HEK293T (cell line): ENCODE data around the gene ZNF436.

ENCODE experiments used
- CTCF ChIA-PET: fragments of 350-600 bp; formaldehyde crosslinking; extraction: SDS; loops from one replicate; lab custom pipeline; 2021; ENCODE audit warnings: antibody characterized with exemption, inconsistent platforms; lab: Yijun Ruan, JAX
- POLR2A ChIA-PET: fragments of 350-600 bp; formaldehyde crosslinking; extraction: SDS; loops from one replicate; lab custom pipeline; 2020; ENCODE audit warnings: antibody characterized with exemption, inconsistent platforms; lab: Yijun Ruan, JAX
- DNase-seq: peaks from one replicate; pipeline ENCODE4 v3.0.0; 2012; ENCODE audit warnings: mixed read lengths; ENCODE audit errors: extremely low spot score
- ARNT ChIP-seq: fragments of 450-650 bp; IDR thresholded peaks from 2 replicates; pipeline ENCODE4 v1.6.1; 2017; ENCODE audit warnings: mild to moderate bottlenecking
- BHLHE40 ChIP-seq: fragments of 450-650 bp; IDR thresholded peaks from 2 replicates; pipeline ENCODE4 v1.6.1; 2016; ENCODE audit warnings: mild to moderate bottlenecking, moderate library complexity, borderline replicate concordance
- CTBP1 ChIP-seq: fragments of 450-650 bp; IDR thresholded peaks from 2 replicates; pipeline ENCODE4 v1.6.1; 2016; ENCODE audit warnings: borderline replicate concordance
- ELF4 ChIP-seq: fragments of 450-650 bp; IDR thresholded peaks from 2 replicates; pipeline ENCODE4 v1.6.1; 2017; ENCODE audit warnings: antibody characterized with exemption
- FOXA1 ChIP-seq: fragments of 450-650 bp; IDR thresholded peaks from 2 replicates; pipeline ENCODE4 v1.6.1; 2016; ENCODE audit warnings: mild to moderate bottlenecking
- FOXK2 ChIP-seq: fragments of 450-650 bp; IDR thresholded peaks from 2 replicates; pipeline ENCODE4 v1.6.1; 2016; ENCODE audit warnings: mild to moderate bottlenecking
- FOXM1 ChIP-seq: fragments of 450-650 bp; IDR thresholded peaks from 2 replicates; pipeline ENCODE4 v1.6.1; 2017; ENCODE audit warnings: mild to moderate bottlenecking, borderline replicate concordance
- HDGF ChIP-seq: fragments of 450-650 bp; IDR thresholded peaks from 2 replicates; pipeline ENCODE4 v1.6.1; 2017; ENCODE audit warnings: antibody characterized with exemption, borderline replicate concordance
- L3MBTL2 ChIP-seq: fragments of 450-650 bp; conservative IDR thresholded peaks from 2 replicates; pipeline ENCODE4 v1.6.1; 2016; ENCODE audit warnings: mild to moderate bottlenecking
- LEF1 ChIP-seq: fragments of 450-650 bp; IDR thresholded peaks from 2 replicates; pipeline ENCODE4 v1.6.1; 2017; ENCODE audit warnings: mild to moderate bottlenecking, borderline replicate concordance
- NFRKB ChIP-seq: fragments of 450-650 bp; IDR thresholded peaks from 2 replicates; pipeline ENCODE4 v1.6.1; 2016; ENCODE audit warnings: mild to moderate bottlenecking, moderate library complexity
- SP1 ChIP-seq: fragments of 450-650 bp; IDR thresholded peaks from 2 replicates; pipeline ENCODE4 v1.6.1; 2017
- SUZ12 ChIP-seq: fragments of 450-650 bp; IDR thresholded peaks from 2 replicates; pipeline ENCODE4 v1.6.1; 2016; ENCODE audit warnings: mild to moderate bottlenecking
- TARDBP ChIP-seq: fragments of 450-650 bp; IDR thresholded peaks from 2 replicates; pipeline ENCODE4 v1.6.1; 2016
- ZNF384 ChIP-seq: fragments of 450-650 bp; IDR thresholded peaks from 2 replicates; pipeline ENCODE4 v1.6.1; 2016
- TF ChIP-seq, protein P1 (sequence below): fragments of 450-650 bp; IDR thresholded peaks from 2 replicates; pipeline ENCODE4 v1.6.1; 2016

The ZNF436 gene

GRCh38 chr1:23369335-23370013 lies at the start of gene ZNF436:
ZNF436 (minus strand) TSS chr1:23369836; CDS start chr1:23368005, 1,831 bp downstream.
- TF ChIP-seq FOXK2 (no peak), BHLHE40 (no peak), ARNT (no peak), LEF1 (no peak), SP1 (no peak), SUZ12 (no peak), HDGF (no peak), FOXA1 (no peak), ZNF384 (no peak), ELF4 (no peak), NFRKB (no peak), L3MBTL2 (no peak), CTBP1 (no peak), FOXM1 (no peak), TARDBP (no peak)
- TF ChIP-seq, protein P1, sequence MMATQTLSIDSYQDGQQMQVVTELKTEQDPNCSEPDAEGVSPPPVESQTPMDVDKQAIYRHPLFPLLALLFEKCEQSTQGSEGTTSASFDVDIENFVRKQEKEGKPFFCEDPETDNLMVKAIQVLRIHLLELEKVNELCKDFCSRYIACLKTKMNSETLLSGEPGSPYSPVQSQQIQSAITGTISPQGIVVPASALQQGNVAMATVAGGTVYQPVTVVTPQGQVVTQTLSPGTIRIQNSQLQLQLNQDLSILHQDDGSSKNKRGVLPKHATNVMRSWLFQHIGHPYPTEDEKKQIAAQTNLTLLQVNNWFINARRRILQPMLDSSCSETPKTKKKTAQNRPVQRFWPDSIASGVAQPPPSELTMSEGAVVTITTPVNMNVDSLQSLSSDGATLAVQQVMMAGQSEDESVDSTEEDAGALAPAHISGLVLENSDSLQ, result no peak
- DNase-seq, result peak; percentile 31
- POLR2A ChIA-PET, result interaction anchor here (0.7 to 4.8 kb wide), 6 partner anchors 12 to 34 kb away, joined by 3 to 97 read pairs (median 10); partner anchors contain the start of gene HNRNPR
- CTCF ChIA-PET, result interaction anchor here (0.7 to 1.6 kb wide), 2 partner anchors 34 to 192 kb away, joined by 3 to 7 read pairs; no protein-coding TSS in a partner anchor

DNA sequence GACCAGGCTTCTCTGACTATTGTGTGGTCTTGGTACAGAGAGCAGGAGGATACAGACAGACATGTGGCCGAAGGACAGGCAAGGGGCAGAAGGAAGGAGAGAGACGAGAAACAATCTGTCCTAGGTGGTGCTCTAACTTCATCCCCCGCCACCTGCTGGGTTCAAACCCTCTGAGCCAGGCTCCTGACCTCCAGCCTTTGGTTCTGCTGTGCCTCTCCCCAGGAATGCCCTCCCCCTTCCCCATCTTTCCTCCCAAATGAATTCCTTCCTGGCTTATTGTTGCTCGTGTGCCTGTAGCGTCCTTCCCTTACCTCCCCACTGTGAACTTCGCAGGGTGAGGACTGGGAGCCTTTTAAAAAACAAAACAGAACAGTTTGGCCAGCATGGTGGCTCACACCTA lies 49.5 kb upstream of the ZNF436 start:
- CTCF ChIA-PET, result interaction anchor here (1.3 to 1.4 kb wide), 2 partner anchors 10 to 15 kb away, joined by 3 to 5 read pairs; no protein-coding TSS in a partner anchor
- TF ChIP-seq ZNF384, result no peak
- TF ChIP-seq HDGF, result no peak
- TF ChIP-seq FOXK2, result no peak
- no peak for TF ChIP-seq SP1
- TF ChIP-seq NFRKB, result no peak
- TF ChIP-seq FOXA1, result no peak
- TF ChIP-seq TARDBP, result no peak
- no peak for TF ChIP-seq SUZ12
- no peak for TF ChIP-seq L3MBTL2
- TF ChIP-seq ELF4, result no peak
- TF ChIP-seq BHLHE40, result no peak
- TF ChIP-seq CTBP1, result no peak
- no peak for TF ChIP-seq LEF1
- TF ChIP-seq ARNT, result no peak
- TF ChIP-seq, protein P1, result no peak
- no peak for TF ChIP-seq FOXM1
- POLR2A ChIA-PET, result no interaction called here
- no peak for DNase-seq

DNA sequence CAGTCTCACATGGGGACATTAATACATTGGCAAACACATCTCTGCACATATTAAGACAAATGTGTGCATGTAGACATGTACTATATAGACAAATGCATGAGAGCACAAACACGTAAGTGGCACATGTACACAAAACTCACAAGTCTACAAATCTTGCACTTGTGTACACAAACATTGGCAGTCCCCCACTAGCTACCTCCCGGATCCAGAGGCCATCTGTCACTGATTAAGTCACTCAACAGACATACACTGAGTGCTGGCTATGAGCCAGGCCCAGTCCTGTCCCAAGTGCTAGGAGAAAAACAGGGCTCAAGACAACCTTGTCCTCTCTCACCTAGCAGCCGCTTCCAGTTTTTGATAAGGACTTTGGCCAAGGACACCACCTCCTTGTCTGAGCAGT lies 47.9 kb upstream of the ZNF436 start:
- no peak for DNase-seq
- ChIA-PET CTCF (interaction anchor here (1.3 kb wide), 1 partner anchor 14 kb away, joined by 5 read pairs; no protein-coding TSS in a partner anchor), POLR2A (interaction anchor here (1.1 kb wide), 1 partner anchor 73 kb away, joined by 5 read pairs; the partner anchor contains the start of gene HNRNPR)
- TF ChIP-seq SUZ12 (no peak), LEF1 (no peak), ZNF384 (no peak), FOXK2 (no peak), L3MBTL2 (no peak), NFRKB (no peak), BHLHE40 (no peak), FOXM1 (no peak), ARNT (no peak), CTBP1 (no peak), ELF4 (no peak), TARDBP (no peak), SP1 (no peak), FOXA1 (no peak), HDGF (no peak)
- TF ChIP-seq, protein P1, result no peak

DNA sequence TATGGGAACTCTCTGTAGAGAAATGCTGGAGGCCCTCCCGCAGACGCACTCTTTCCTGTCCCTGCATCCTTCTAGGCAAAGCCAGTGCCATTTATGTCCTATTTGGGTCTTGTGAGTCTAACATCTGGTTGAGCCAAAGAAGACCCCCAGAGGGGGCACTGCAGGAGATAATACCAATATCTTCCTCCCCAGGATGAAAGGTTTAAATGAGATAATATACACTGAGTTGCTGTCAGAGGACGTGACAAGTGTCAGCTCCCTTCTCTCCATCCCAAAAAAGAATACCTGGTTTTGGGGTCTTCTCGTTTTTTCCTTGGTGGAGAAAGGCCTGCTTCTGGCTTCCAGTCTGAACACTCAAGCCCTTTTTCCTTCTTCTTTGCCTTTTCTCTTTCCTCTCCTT lies 47.3 kb upstream of the ZNF436 start:
- TF ChIP-seq FOXK2, result no peak
- no peak for TF ChIP-seq HDGF
- TF ChIP-seq L3MBTL2, result no peak
- no peak for TF ChIP-seq NFRKB
- DNase-seq, result no peak
- CTCF ChIA-PET, result interaction anchor here (0.6 to 1.4 kb wide), 2 partner anchors 13 to 693 kb away, joined by 3 read pairs; no protein-coding TSS in a partner anchor
- POLR2A ChIA-PET, result interaction anchor here (1.1 kb wide), 1 partner anchor 72 kb away, joined by 5 read pairs; the partner anchor contains the start of gene HNRNPR

GRCh38 chr1:23408797-23409290 lies 39.2 kb upstream of the ZNF436 start:
- DNase-seq, result no peak
- CTCF ChIA-PET, result no interaction called here
- POLR2A ChIA-PET, result no interaction called here
- TF ChIP-seq BHLHE40 (no peak), NFRKB (no peak), CTBP1 (no peak), ZNF384 (no peak), L3MBTL2 (no peak), FOXK2 (no peak), SUZ12 (no peak), FOXA1 (no peak), SP1 (no peak), ARNT (no peak), ELF4 (no peak), HDGF (no peak), TARDBP (no peak), FOXM1 (no peak), LEF1 (no peak)
- TF ChIP-seq, protein P1, result no peak
